Measurements from ENCODE around the gene OR3A2. TPM values are rescaled to one million over a fixed set of nuclear protein-coding genes. Genes with fewer than 3 reads are reported as not detected.
"Not testable (repeated sequence)": the region's sequence is repeated elsewhere in the genome, so short reads cannot be mapped to it uniquely, and the experiment has no call there.

OR3A2 gene
- total RNA-seq, 2 experiments from 2014 or later, result 3.3 to 3.9 TPM

DNA sequence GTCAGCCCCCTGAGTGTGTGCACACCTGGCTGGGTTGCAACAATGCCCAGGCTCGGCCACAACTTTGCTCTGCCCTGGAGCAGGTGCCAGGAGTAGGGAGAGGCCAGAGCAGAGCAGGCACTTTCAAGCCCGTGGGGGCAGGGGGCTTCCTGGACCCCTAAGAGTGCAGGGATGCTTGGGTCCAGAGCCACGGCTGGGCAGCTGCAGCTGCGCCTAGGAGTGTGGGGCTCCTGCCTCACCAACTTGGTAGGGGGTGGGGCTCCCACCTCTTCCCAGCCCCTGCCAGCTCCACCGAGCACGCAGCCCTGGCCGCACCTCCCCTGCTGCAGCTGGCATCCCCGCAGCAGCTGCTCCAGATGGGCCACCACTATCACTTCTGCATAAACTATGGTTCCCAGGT, 7.8 kb downstream of the OR3A2 start:
- Mint-ChIP-seq H3K27ac (no peak overlapping the region), H3K9me3 (peaks cover 8% of the 10 kb centered on the region), H3K4me3 (no peak overlapping the region), H3K4me1 (no peaks in the 10 kb centered on the region), H3K36me3 (peaks cover 10% of the 10 kb centered on the region), H3K27me3 (no peaks in the 10 kb centered on the region)
- ATAC-seq (ENCODE audit: low read depth) (no peak), DNase-seq (no peak)
- POLR2A ChIA-PET, result no interaction called here

DNA sequence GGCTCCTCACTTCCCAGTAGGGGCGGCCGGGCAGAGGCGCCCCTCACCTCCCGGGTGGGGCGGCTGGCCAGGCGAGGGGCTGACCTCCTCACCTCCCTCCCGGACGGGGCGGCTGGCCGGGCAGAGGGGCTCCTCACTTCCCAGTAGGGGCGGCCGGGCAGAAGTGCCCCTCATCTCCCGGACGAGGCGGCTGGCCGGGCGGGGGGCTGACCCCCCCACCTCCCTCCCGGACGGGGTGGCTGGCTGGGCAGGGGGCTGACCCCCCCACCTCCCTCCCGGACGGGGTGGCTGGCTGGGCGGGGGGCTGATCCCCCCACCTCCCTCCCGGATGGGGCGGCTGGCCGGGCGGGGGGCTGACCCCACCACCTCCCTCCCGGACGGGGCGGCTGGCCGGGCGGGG, 14.9 kb downstream of the OR3A2 start:
- H3K27ac Mint-ChIP-seq; POLR2A ChIA-PET; H3K4me1 Mint-ChIP-seq; ATAC-seq (ENCODE audit: low read depth); H3K4me3 Mint-ChIP-seq; H3K27me3 Mint-ChIP-seq; DNase-seq; H3K36me3 Mint-ChIP-seq: not testable (repeated sequence)
- H3K9me3 Mint-ChIP-seq, result peaks cover 19% of the 10 kb centered on the region

GRCh38 chr17:3342782-3343181, 43.3 kb downstream of the OR3A2 start:
- H3K27me3 Mint-ChIP-seq; H3K36me3 Mint-ChIP-seq; DNase-seq; H3K27ac Mint-ChIP-seq; ATAC-seq (ENCODE audit: low read depth); H3K9me3 Mint-ChIP-seq; H3K4me3 Mint-ChIP-seq; H3K4me1 Mint-ChIP-seq; POLR2A ChIA-PET: not testable (repeated sequence)

DNA sequence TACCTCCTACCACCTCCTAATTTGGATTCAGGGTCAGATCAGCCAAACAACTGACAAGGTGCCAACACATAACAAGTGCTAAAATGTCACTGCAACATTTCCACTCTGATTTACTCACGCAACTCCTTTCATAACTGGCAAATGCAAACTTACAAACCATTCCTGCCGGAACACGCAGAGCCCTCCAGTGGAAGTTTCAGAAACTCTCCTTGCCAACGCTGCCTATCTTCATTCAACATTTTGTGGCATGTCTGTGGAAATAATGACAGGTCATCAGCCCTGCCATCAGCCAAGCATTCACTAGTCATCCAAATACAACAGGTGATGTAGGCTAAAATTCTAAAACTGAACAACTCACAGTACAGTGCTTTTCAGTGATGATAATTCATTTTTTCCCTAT, 50.2 kb downstream of the OR3A2 start:
- no peak overlapping the region for H3K27ac Mint-ChIP-seq
- no peaks in the 10 kb centered on the region for H3K4me1 Mint-ChIP-seq
- no peak overlapping the region for H3K4me3 Mint-ChIP-seq
- ATAC-seq (ENCODE audit: low read depth), result no peak
- peaks cover 6% of the 10 kb centered on the region for H3K36me3 Mint-ChIP-seq
- POLR2A ChIA-PET, result no interaction called here
- H3K9me3 Mint-ChIP-seq, result peaks cover 10% of the 10 kb centered on the region
- H3K27me3 Mint-ChIP-seq, result peaks cover 6% of the 10 kb centered on the region
- DNase-seq, result no peak

- ATAC-seq (ENCODE audit: low read depth) (no peak), DNase-seq (no peak)
- Mint-ChIP-seq H3K27me3 (no peaks in the 10 kb centered on the region), H3K27ac (no peak overlapping the region), H3K4me1 (no peaks in the 10 kb centered on the region), H3K36me3 (no peaks in the 10 kb centered on the region), H3K9me3 (no peaks in the 10 kb centered on the region), H3K4me3 (no peak overlapping the region)
- POLR2A ChIA-PET, result no interaction called here
These were observed 67.8 kb downstream of the OR3A2 start for GRCh38 chr17:3318336-3318735.

DNA sequence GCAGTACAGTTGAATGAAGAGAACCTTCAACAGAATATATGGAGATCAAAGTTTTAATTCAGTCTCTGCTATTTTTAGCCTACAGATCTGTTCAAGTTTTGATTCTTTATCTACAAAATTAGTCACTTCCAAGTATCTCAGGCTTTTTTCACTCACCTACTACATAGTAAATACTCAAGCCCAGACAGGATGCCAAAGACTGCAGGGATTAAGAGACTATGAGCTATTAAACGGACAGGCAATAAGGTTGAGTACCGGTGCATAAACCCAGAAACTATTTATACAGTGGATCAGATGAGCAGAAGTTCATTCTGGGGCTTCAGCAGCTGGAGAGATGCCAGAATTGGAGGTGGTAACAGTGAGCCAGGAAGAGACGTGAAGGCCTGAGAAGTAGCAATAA, 69.3 kb downstream of the OR3A2 start:
- H3K4me3 Mint-ChIP-seq, result no peak overlapping the region
- H3K4me1 Mint-ChIP-seq, result no peaks in the 10 kb centered on the region
- H3K36me3 Mint-ChIP-seq, result no peaks in the 10 kb centered on the region
- H3K27me3 Mint-ChIP-seq, result no peaks in the 10 kb centered on the region
- POLR2A ChIA-PET, result no interaction called here
- no peak for DNase-seq
- no peak for ATAC-seq (ENCODE audit: low read depth)
- no peaks in the 10 kb centered on the region for H3K9me3 Mint-ChIP-seq
- no peak overlapping the region for H3K27ac Mint-ChIP-seq

DNA sequence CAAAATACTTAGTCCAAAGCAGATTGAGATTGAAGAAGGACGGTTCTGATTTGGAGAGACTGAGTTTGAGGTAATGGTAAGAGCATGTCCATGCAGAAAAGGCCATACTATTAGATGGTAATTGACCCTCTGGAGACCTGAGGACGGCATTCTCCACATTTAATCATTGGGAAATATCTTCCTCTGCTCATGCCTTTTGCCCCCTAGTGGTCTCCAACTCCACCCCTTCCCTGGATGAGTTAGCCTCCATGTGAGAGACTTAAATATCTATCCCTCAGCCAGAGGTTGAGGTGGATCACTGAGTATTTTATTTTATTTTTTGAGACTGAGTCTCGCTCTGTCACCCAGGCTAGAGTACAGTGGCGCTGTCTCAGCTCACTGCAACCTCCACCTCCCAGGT, 77.5 kb downstream of the OR3A2 start:
- DNase-seq, result no peak
- H3K27me3 Mint-ChIP-seq, result no peaks in the 10 kb centered on the region
- POLR2A ChIA-PET, result no interaction called here
- H3K4me3 Mint-ChIP-seq, result no peak overlapping the region
- ATAC-seq (ENCODE audit: low read depth), result no peak
- no peak overlapping the region for H3K27ac Mint-ChIP-seq
- H3K36me3 Mint-ChIP-seq, result no peaks in the 10 kb centered on the region
- H3K4me1 Mint-ChIP-seq, result no peaks in the 10 kb centered on the region
- H3K9me3 Mint-ChIP-seq, result no peaks in the 10 kb centered on the region

DNA sequence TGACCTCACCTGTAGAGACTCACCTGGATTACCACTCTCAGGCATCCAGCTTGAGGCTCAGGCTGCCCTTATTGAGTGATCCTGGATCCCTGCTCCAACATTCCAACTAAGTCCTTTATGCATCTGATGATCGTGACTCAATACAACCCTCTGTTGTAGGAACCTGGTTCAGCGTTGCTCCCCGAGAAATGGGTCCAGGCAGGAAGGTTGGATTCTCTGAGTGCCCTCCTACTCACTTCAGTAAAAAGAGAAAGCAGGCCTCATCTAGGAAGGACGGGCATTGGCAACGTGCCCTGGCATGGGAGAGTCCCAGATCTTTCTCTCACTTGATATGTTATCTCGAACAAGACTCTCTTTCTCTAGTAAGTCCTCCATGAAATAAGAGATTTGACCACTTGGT, 87.8 kb downstream of the OR3A2 start, which contains the start of gene OR3A1:
OR3A1 (minus strand) TSS at position 101 of the 400 bp plus-strand sequence. CDS start 5,778 bp downstream, outside the sequence.
- Mint-ChIP-seq H3K9me3 (peaks cover 3% of the 10 kb centered on the region), H3K36me3 (no peaks in the 10 kb centered on the region), H3K27ac (no peak within 1 kb of the TSS), H3K4me3 (no peak within 1 kb of the TSS), H3K27me3 (peaks cover 13% of the 10 kb centered on the region), H3K4me1 (no peaks in the 10 kb centered on the region)
- ATAC-seq (ENCODE audit: low read depth) (no peak), DNase-seq (no peak)
- POLR2A ChIA-PET, result no interaction called here

DNA sequence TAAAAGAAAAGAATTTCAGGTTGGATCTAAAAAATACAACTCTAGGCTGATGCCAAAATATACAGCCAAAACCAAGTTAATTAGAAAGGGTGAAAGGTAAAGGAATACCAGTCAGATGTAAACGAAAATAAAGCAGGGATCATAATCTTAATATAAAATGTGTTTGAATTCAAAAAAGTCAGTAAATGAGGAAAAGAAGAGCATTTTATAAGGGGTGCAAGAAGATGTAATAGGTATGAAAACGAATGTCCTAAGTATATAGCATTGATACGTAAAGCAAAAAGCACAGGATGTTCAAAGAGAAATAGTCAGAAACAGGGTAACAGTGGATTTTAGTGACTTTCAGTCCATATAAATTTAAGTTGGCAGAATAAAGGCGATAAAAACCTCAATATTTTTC, 90.5 kb downstream of the OR3A2 start:
- Mint-ChIP-seq H3K4me3 (no peak overlapping the region), H3K27ac (no peak overlapping the region), H3K4me1 (no peaks in the 10 kb centered on the region), H3K9me3 (no peaks in the 10 kb centered on the region), H3K36me3 (no peaks in the 10 kb centered on the region), H3K27me3 (peaks cover 13% of the 10 kb centered on the region)
- DNase-seq (no peak), ATAC-seq (ENCODE audit: low read depth) (no peak)
- POLR2A ChIA-PET, result no interaction called here

- H3K4me1 Mint-ChIP-seq; H3K4me3 Mint-ChIP-seq; DNase-seq; ATAC-seq (ENCODE audit: low read depth); H3K27ac Mint-ChIP-seq; H3K36me3 Mint-ChIP-seq; POLR2A ChIA-PET; H3K9me3 Mint-ChIP-seq: not testable (repeated sequence)
- peaks cover 17% of the 10 kb centered on the region for H3K27me3 Mint-ChIP-seq
These were observed 92.6 kb downstream of the OR3A2 start for GRCh38 chr17:3293548-3293947.

GRCh38 chr17:3282901-3283300, 103.2 kb downstream of the OR3A2 start:
- H3K27me3 Mint-ChIP-seq, result no peaks in the 10 kb centered on the region

GRCh38 chr17:3276126-3276525, 110.0 kb downstream of the OR3A2 start:
- no peaks in the 10 kb centered on the region for H3K36me3 Mint-ChIP-seq
- POLR2A ChIA-PET, result no interaction called here
- DNase-seq (no peak), ATAC-seq (ENCODE audit: low read depth) (no peak)
- peaks cover 6% of the 10 kb centered on the region for H3K9me3 Mint-ChIP-seq
- no peak overlapping the region for H3K4me3 Mint-ChIP-seq
- H3K27me3 Mint-ChIP-seq, result no peaks in the 10 kb centered on the region
- no peak overlapping the region for H3K27ac Mint-ChIP-seq
- H3K4me1 Mint-ChIP-seq, result peaks cover under 1% of the 10 kb centered on the region

More at GRCh38 chr17:3282901-3283300, 103.2 kb downstream of the OR3A2 start:
- DNase-seq, result no peak
- POLR2A ChIA-PET, result no interaction called here
- Mint-ChIP-seq H3K9me3 (peaks cover 3% of the 10 kb centered on the region), H3K27ac (no peak overlapping the region), H3K4me3 (no peak overlapping the region), H3K4me1 (no peaks in the 10 kb centered on the region), H3K36me3 (no peaks in the 10 kb centered on the region)
- no peak for ATAC-seq (ENCODE audit: low read depth)

DNA sequence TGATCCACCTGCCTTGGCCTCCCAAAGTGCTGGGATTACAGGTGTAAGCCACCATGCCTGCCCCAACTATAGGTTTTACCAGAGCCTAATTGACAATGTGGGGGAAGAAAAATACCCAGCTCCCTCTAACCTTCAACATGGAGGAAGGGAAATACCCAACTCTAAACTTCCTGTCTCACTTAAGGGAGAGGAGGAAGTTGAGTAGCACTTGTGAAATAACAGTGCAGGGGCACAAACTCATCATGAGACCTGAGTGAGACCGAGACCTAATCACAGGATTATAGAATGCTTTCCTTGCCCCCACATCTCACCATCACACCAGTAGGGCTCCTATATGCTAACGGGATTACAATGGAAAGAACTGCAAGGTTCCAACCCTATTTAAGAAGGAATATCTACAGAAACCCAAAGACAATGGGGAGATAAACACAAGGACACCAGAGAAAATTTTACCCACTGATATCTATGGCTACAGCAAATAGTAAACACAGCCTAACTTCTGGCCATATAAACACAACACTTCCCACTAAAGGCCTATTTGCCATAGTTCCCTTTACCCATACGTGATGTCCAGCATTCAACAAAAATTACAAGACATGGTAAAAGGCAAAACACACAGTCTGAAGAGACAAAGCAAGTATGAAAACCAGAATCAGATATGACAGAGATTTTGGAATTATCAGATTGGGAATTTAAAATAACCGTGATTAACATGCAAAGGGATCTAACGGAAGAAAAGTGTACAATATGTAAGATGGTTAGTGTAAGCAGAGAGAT, 114.8 kb downstream of the OR3A2 start:
- DNase-seq, result no peak
- peaks cover 16% of the 10 kb centered on the region for H3K9me3 Mint-ChIP-seq
- ATAC-seq (ENCODE audit: low read depth), result no peak
- H3K36me3 Mint-ChIP-seq, result no peaks in the 10 kb centered on the region
- no peak overlapping the region for H3K27ac Mint-ChIP-seq
- POLR2A ChIA-PET, result no interaction called here
- no peak overlapping the region for H3K4me3 Mint-ChIP-seq
- peaks cover 2% of the 10 kb centered on the region for H3K4me1 Mint-ChIP-seq
- H3K27me3 Mint-ChIP-seq, result no peaks in the 10 kb centered on the region

DNA sequence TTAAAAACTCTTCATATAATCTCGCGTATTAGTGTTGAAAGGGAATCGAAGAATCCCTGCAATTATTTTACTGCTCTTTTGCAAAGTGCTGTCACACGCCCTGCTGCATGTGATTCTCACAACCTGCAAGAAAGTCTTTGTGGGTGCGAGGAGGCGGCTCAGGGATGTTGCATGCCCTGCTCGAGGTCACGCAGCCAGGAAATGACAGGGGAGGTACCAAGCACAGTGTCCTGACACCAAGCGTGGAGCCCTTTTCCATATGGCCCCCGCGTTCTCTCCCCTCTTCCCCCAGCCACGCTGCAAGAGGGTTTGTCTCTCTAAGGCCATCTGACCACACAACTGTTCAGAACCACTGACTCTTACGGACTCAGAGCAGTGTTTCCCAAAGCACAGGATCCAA, 125.5 kb downstream of the OR3A2 start:
- POLR2A ChIA-PET, result no interaction called here
- H3K9me3 Mint-ChIP-seq, result no peaks in the 10 kb centered on the region
- peaks cover 6% of the 10 kb centered on the region for H3K27me3 Mint-ChIP-seq
- ATAC-seq (ENCODE audit: low read depth) (no peak), DNase-seq (no peak)
- H3K4me3 Mint-ChIP-seq, result no peak overlapping the region
- H3K36me3 Mint-ChIP-seq, result no peaks in the 10 kb centered on the region
- no peaks in the 10 kb centered on the region for H3K4me1 Mint-ChIP-seq
- H3K27ac Mint-ChIP-seq, result no peak overlapping the region
